GM18508 (cell line): ENCODE measurements around the gene OR51B5.
"Not testable (repeated sequence)": the region's sequence is repeated elsewhere in the genome, so short reads cannot be mapped to it uniquely, and the experiment has no call there.

ENCODE experiments used
- ATAC-seq: cut with Tn5 transposase; IDR thresholded peaks from one replicate; pipeline ENCODE4 v1.9.1; 2021; ENCODE audit warnings: moderate number of reproducible peaks; ENCODE audit not compliant: insufficient read depth, unreplicated experiment

Gene OR51B5

DNA sequence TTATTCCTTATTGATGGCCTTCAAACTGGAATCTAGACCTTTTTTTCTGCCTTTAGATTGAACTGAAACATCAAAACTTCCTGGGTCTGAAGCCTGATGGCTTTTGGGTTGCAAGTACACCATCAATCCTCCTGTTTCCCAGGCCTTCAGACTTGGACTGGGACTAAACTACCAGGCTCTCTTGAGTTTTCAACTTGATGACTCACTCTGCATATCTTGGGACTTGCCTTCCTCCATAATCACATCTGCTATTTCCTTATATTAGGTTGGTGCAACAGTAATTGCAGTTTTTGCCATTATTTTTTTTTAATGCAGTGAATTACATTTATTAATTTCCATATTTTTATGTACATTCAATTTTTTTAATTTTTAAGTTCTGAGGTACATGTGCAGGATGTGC, 7.0 kb downstream of the OR51B5 start:
- no peak for ATAC-seq

DNA sequence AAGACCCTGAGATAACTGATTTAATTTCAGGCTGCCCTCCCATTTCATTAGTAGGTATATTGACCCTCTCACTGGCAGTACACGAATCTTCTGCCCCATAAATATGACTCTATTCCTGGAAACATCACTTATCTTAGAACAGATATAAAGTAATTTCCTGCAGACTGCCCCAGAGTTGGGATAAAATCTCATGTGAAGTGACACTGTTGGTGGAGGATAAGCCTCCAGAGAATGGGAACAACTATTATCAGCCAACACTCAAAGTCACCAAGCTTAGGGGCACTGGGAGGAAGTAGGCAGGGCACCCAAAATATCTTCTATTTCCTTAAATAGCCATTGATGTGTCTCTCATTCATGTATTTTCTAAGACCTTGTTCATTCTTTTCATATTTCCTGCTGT, 8.2 kb downstream of the OR51B5 start:
- no peak for ATAC-seq

DNA sequence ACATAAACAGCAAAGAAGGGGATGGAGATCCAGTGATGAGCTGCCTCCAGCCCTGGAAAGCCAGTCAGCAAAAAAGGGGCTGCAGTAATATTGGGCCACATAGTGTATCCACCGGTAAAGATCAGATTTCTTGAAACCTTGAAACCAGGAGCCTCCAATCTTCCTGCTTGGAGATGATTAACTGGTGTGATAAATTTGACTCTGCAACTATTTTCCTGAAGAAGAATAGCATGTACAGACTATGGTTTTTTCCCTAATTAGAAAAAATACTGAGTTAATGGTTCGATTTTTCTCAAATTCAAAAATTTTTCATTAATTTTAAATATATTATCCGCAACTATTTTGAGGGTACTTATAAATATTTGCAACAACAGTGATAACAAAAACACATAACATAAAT, 19.1 kb downstream of the OR51B5 start, which contains the start of gene OR51B2:
TSS of gene OR51B2 (minus strand) at position 101 of the 400 bp plus-strand sequence. CDS start at position 101, 0 bp downstream.
- ATAC-seq = no peak

DNA sequence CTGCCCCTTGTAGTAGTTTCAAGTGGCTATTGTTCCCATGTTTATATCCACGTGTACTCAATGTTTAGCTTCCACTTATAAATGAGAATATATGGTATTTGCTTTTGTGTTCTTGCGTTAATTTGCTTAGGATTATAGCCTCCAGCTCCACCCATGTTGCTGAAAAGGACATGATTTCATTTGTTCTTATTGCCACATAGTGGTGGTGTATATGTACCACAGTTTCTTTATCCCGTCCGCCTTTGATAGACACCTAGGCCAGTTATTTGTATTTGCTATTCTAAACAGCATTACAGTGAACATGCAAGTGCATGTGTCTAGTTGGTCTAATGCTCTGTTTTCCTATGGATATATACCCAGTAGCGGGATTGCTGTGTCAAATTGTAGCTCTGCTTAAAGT, 26.0 kb downstream of the OR51B5 start:
- no peak for ATAC-seq

DNA sequence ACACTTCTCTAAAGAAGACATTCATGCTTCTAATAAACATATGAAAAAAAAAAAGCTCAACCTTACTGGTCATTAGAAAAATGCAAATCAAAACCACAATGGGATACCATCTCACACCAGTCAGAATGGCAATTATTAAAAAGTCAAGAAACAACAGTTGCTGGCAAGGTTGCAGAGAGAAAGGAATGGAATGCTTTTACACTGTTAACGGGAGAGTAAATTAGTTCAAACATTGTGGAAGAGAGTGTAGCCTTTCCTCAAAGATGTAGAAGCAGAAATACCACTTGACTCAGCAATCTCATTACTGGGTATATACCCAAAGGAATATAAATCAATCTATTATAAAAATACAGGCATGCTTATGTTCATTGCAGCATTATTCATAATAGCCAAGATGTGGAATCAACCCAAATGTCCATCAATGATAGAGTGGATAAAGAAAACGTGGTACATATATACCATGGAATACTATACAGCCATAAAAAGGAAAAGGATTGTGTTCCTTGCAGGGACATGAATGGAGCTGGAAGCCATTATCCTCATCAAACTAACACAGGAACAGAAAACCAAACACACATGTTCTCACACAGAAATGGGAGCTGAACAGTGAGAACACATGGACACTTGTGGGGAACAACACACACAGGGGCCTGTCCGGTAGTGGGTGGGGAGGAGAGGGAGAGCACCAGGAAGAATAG, 29.8 kb downstream of the OR51B5 start:
- not testable (repeated sequence) for ATAC-seq

DNA sequence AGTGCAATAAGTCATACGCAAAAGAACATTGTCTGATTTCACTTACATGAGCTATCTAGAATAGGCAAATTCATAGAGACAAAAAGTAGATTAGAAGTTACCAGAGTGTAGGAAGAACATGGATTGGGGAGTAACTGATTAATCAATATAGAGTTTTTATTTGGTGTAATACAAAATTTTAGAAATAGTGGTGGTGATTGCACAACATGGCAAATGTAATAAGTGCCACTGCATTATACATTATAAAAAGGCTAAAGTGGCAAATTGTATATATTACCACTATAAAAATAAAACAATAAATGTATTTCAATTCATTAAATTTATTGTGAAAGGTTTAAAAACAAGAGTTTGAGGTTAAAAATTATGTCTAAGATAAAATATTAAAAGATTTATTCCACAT, 32.9 kb downstream of the OR51B5 start:
- no peak for ATAC-seq

DNA sequence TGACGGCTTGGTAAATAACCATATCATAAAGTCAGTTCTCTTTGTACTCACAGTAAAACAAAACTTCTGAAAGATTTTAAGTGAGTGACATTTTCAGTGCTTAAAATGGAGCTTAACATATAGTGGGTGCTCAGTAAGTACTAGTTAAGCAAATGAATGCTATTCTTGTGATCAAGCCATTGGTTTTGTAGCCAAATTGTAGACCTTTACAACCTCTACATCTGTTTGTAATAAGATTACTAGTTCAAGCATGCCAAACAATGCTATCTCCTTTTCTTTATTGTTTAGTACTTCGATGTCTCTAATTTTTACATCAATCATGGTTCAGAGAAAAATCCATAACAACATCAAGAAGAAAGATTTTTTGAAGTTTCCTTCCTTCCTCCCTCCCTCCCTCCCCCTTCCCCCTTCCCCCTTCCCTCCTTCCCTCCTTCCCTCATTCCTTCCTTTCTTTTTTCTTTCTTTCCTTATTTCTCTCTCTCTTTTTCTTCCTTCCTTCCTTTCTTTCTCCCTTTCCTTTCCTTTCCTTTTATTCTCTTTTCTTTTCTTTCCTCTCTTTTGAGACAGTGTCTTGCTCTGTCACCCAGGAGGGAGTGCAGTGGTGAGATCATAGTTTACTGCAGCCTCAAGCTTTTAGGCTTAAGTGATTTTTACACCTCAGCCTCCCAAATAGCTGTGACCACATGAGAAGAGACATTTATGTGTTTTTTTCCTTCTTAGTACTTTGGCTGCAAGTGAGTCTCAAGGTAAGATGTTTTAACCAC, 35.9 kb downstream of the OR51B5 start:
- ATAC-seq = no peak

DNA sequence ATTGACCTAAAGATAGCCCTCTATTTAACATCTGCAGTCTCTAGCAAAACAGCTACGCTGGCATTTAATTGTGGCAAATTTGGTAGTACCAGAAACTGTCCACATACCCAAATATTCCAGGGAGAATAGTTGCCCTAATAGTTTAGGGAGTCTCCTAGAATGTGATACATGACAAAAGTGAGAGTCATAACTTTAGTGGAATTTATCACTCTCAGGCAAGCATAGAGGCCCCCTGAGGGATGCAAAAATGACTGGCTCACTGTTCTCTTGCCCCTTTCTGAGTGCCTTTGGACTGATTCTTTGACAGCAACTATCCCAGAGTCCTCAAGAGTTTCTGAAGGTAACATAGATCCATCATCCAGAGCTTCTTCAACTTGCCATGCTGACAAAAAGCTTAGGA, 39.3 kb downstream of the OR51B5 start:
- no peak for ATAC-seq

DNA sequence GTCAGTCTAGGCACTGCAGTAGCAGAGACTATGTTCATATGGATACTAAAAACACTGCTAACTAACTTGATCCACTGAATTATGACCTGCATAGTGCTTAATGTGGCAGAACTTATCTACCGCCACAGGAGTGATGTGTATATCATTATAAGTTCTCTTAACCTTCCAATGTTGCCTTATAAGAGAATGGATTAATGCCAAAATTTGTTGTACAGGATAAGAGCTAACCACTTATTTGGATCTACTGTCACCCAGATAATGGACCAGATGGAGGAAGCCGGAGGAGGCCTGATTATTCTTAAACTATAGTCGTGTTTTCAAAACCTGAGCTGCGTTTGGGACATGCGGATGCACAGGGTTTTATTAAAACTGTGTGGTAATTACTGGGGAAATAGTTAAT, 39.7 kb downstream of the OR51B5 start:
- ATAC-seq = no peak

DNA sequence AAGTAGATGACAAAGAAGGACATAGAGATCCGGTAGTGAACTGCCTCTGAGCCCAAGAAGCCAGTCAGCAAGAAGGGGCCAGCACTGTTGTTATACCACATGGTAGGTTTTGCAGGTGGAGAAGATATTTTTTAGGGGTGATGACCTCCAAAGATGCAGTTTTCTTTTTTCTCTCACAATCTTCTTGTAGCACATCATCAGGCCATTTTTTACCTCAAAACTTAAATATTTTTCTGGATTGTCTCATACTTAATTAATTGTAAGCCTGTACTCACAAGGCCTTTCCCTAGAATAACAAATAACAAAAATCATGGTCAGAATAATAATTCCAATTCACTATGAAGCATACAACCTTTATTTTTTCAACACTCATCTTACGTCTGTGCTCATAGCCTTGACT, 41.5 kb downstream of the OR51B5 start, which contains the start of gene OR51B4:
TSS of gene OR51B4 (minus strand) at position 101 of the 400 bp plus-strand sequence. CDS start at position 101, 0 bp downstream.
- ATAC-seq = no peak

DNA sequence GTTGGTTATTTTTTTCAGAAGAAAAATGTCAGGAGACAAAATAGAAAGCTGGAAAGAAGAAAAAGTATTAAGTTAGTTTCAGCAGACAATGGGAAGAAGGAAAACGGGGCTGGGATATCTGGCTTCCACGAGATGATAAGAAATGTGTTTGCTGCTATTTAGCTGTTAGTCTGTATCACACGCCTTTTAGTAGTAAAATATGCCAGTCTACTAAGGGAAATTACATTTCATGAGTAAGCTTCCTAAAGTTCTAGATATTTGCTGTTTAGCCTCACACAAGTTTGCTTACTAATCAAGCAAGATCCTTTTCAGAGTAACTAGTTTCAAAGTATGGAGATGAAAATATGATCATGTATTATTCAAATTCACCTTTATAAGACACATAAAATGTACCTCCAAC, 43.1 kb downstream of the OR51B5 start:
- no peak for ATAC-seq

DNA sequence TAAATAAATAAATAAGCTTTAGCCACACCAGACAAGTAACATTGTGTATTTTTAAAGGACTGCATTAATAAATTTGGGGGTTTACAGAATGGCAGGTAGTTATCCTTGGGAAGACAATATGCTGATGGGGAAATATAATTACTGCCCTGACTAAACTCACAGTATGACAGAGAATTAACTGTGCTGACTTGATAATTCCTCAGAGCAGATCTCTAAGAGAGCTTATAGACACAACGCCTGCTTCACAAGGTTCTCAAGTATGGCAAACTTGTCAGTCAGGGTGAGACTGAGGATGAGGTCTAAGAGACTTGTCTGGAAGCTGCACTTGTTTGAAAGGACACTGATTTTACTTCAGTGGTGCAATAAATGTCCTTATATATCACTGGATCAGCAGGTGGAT, 44.9 kb downstream of the OR51B5 start:
- ATAC-seq = no peak

DNA sequence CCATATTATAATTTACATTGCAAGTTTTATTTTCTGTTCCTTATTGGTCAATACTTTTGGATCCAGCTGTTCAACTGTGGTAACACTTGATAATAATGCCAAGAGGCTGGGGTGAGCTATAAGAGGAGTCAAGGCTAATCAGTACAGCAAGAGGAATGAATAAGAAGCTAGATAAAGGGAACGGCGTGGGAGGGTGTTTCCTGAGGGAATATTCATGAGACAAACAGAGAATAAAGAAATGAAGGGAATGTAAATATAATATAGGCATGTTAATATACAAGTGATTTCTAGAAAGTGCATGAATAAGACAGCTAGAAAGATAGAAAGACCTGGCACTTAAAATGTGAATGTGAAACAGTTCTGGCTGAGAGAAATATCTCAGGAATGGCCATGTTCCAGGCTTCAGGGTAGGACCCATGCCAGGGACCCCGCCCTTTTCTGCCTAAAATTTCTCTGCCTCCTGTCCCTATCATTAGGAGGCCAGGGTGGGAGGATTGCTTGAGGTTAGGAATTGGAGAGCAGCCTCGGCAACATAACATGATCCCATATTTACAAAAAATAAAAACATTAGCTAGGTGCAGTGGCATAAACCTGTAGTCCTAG, 45.5 kb downstream of the OR51B5 start:
- no peak for ATAC-seq

DNA sequence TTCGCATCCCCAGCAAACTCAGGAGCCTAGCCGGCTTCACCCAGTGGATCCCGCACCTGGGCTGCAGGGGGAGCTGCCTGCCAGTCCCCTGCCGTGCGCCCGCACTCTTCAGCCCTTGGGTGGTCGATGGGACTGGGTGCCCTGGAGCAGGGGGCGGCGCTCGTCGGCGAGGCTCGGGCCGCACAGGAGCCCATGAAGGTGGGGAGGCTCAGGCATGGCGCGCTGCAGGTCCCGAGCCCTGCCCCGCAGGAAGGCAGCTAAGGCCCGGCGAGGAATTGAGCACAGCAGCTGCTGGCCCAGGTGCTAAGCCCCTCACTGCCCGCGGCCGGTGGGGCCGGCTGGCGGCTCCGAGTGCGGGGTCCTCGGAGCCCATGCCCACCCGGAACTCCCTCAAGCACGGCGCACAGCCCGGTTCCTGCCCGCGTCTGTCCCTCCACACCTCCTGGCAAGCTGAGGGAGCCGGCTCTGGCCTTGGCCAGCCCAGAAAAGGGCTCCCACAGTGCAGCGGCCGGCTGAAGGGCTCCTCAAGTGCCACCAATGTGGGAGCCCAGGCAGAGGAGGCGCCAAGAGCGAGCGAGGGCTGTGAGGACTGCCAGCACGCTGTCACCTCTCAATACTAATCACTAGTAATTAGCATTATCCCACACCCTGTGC, 48.9 kb downstream of the OR51B5 start:
- not testable (repeated sequence) for ATAC-seq

DNA sequence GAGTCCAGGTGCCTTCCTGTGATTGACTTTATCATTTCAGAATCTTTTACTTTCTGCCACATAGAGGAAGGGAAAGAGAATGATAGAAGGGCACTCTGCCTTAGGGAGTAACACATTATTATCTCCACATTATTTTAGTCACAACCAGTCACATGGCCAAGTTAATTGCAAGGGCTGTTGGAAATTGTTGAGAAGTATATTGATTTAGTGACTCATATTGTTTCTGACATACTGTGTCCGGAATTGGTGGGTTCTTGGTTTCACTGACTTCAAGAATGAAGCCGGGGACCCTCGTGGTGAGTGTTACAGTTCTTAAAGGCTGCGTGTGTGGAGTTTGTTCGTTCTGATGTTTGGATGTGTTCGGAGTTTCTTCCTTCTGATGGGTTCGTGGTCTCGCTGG, 50.3 kb downstream of the OR51B5 start:
- no peak for ATAC-seq
